Measurements from ENCODE around the gene TRANK1. TPM values are rescaled to one million over a fixed set of nuclear protein-coding genes. Genes with fewer than 3 reads are reported as not detected.

The TRANK1 gene
- total and polyA plus RNA-seq, 4 donors: 2.9 to 40.0 (median 10.2) TPM

- DNase-seq (ENCODE audit: low spot score): no peak
- TF ChIP-seq FOXA2 (IDR thresholded peaks at IDR 0.05): no peak
- TF ChIP-seq HNF4A (conservative IDR thresholded peaks at IDR 0.05): no peak
- no peak for TF ChIP-seq REST (IDR thresholded peaks at IDR 0.05)
- no peak for TF ChIP-seq GABPA (IDR thresholded peaks at IDR 0.05 in 1 of 2, conservative IDR thresholded peaks at IDR 0.05 in 1 of 2)
- no peak for TF ChIP-seq MAX (IDR thresholded peaks at IDR 0.05)
- TF ChIP-seq ZBTB33 (IDR thresholded peaks at IDR 0.05): no peak
- no peak for TF ChIP-seq RXRA (IDR thresholded peaks at IDR 0.05)
- TF ChIP-seq TAF1 (conservative IDR thresholded peaks at IDR 0.05): no peak
- no peak for TF ChIP-seq JUND (IDR thresholded peaks at IDR 0.05)
- no peak for TF ChIP-seq FOXA1 (IDR thresholded peaks at IDR 0.05)
- no peak for TF ChIP-seq EGR1 (IDR thresholded peaks at IDR 0.05; ENCODE audit: low read depth in 2 of 2)
Observed at GRCh38 chr3:36777424-36778218, 167.2 kb downstream of the TRANK1 start.

More at GRCh38 chr3:36777424-36778218, 167.2 kb downstream of the TRANK1 start:
- H3K4me3 ChIP-seq (ENCODE audit: low read depth in 1 of 3, low read length in 3 of 3): no peak overlapping the region
- no peak overlapping the region for H3K27ac ChIP-seq (ENCODE audit: low read depth in 1 of 2, low read length in 2 of 2)
- WGBS: 58% methylated on average over 2 of the region's 2 CpGs
- no peaks in the 10 kb centered on the region for H3K4me1 ChIP-seq (ENCODE audit: control insufficient read depth in 4 of 4, insufficient read depth in 4 of 4, low read length in 3 of 4)
- H3K9me3 ChIP-seq (ENCODE audit: control insufficient read depth in 4 of 4, low read length in 3 of 4): no peaks in the 10 kb centered on the region
- no peaks in the 10 kb centered on the region for H3K36me3 ChIP-seq (ENCODE audit: control insufficient read depth in 4 of 4, insufficient read depth in 3 of 4, low read depth in 1 of 4, low read length in 3 of 4)
- no peaks in the 10 kb centered on the region for H3K27me3 ChIP-seq (ENCODE audit: control insufficient read depth in 4 of 4, insufficient read depth in 4 of 4, low read length in 3 of 4)
- H3K9ac ChIP-seq (ENCODE audit: low read depth in 1 of 2, low read length in 2 of 2): no peak overlapping the region

Small RNA genes within 50 kb of the gene (small RNA-seq; reads per million reads assigned to genes)
- not detected for gene RNU6ATAC4P

Other genes starting within 250 kb of the TRANK1 start
- under 1 TPM; 0.05 to 0.08 TPM for gene DCLK3, start 180.5 kb downstream of the TRANK1 start, total RNA-seq
- under 1 TPM; 0.01 to 0.14 TPM for gene DCLK3, start 180.5 kb downstream of the TRANK1 start, polyA plus RNA-seq
- 10 to 100 TPM in 1 of 2 donors, 1 to 10 TPM in 1; 9.0 to 11.8 TPM for gene EPM2AIP1, start 48.1 kb upstream of the TRANK1 start, total RNA-seq
- 1 to 10 TPM; 2.9 to 6.4 TPM for gene EPM2AIP1, start 48.1 kb upstream of the TRANK1 start, polyA plus RNA-seq
- 10 to 100 TPM; 31.7 to 34.2 TPM for gene MLH1, start 48.5 kb upstream of the TRANK1 start, total RNA-seq
- 10 to 100 TPM in 1 of 2 donors, 1 to 10 TPM in 1; 9.4 to 13.3 TPM for gene MLH1, start 48.5 kb upstream of the TRANK1 start, polyA plus RNA-seq
- 10 to 100 TPM; 44.7 to 56.9 TPM for gene LRRFIP2, start 229.5 kb upstream of the TRANK1 start, total RNA-seq
- gene LRRFIP2, start 229.5 kb upstream of the TRANK1 start, polyA plus RNA-seq: 10 to 100 TPM; 22.6 to 34.8 TPM